Fibroblast of lung (primary cell): Measurements from ENCODE around the gene XXYLT1.

Source experiments
- CTCF ChIP-seq, 2 donors: IDR thresholded peaks in 1 of 2; conservative IDR thresholded peaks in 1 of 2; 1 replicate in 1 of 2; 2 replicates in 1 of 2; pipeline ENCODE4 v1.5.1; 2011 to 2012; ENCODE audit warnings: low read length in 2 of 2, control low read depth in 1 of 2, inconsistent platforms in 1 of 2, low read depth in 1 of 2, mild to moderate bottlenecking in 1 of 2
- EZH2 ChIP-seq: IDR thresholded peaks from 2 replicates; pipeline ENCODE4 v1.5.1; 2012; ENCODE audit warnings: low read length, control low read depth, mild to moderate bottlenecking; ENCODE audit errors: missing control alignments

DNA sequence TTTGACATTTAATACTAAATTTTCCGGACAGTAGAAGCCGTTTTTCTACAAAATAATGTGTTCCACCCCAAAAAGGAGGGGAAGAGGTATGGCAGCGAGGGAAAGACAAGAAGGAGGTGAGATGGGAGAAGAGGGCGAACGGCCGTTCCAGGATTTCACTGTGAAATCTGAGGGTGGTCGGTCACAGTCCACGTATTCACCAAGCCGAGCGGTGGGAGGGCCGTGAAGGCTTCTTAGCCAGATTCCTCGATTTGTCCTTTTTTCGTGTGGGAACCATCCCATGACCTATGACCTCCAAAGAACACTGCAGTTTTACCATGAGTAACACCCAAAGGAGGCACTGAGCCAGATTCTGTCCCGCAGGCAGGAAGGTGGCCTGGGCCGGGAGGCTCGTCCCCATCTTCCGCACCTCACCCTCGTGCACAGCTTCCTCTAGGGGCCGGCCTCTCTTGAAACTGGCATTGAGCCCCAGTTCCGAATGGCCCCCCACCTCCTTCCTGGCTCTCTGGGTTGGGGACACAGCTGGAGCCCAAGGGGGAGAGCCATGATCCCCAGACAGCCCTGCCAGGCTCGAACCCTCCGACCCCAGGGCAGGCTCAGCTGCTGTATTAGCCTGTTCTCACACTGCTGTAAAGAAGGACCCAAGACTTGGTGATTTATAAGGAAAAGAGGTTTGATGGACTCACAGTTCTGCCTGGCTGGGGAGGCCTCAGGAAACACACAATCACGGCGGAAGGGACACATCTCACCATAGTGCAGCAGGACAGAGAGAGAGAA lies 23.7 kb downstream of the XXYLT1 start:
- no peak for TF ChIP-seq CTCF (conservative IDR thresholded peaks at IDR 0.05 in 1 of 2, IDR thresholded peaks at IDR 0.05 in 1 of 2; ENCODE audit: low read depth in 1 of 2, low read length in 2 of 2)
- TF ChIP-seq EZH2: no peak
